ENCODE measurements around the gene INHA.
A peak's percentile ranks its signal among the peaks of the same experiment; 100 is the strongest.

INHA gene

DNA sequence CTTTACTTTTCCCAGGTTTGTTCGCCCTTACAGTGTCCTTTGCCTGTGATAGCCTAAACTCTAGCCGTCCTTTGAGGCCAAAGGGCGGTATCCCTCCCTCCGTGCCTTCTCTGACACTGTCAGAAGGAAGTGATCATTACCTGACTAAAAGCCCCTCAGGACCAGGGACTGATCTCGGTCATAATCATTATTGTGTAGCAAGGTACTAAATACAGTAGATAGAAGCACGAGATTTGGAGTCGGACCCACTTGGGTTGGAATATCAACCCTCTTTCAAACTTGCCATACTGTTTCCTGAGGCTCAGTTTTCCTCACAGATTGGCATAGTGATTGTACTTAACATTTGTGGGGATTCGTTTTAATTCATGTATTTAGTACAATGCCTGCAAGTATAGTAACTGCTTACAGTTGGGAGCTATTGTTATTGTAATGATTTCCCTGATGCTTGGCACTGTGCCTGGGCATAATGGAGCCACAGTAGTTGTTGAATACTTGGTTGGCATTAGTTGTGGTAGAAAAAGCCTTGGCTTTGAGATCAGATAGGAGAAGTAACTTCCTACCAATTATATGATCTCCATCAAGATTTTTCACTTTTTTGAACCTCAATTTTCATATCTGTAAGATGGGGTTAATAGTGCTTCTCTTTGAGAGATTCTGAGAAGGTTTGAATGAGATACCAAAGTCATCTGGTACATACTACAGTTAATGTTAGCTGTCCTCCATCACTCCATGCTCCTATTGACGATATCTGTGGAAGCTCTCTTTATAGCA lies 26.4 kb downstream of the INHA start:
- intact Hi-C loops (cut with DNase I), result loop anchor here (5.0 kb wide), 1 partner anchor 44 kb away; no protein-coding TSS in a partner anchor
- peak in 1 of 10 donors; percentile 1 for DNase-seq

DNA sequence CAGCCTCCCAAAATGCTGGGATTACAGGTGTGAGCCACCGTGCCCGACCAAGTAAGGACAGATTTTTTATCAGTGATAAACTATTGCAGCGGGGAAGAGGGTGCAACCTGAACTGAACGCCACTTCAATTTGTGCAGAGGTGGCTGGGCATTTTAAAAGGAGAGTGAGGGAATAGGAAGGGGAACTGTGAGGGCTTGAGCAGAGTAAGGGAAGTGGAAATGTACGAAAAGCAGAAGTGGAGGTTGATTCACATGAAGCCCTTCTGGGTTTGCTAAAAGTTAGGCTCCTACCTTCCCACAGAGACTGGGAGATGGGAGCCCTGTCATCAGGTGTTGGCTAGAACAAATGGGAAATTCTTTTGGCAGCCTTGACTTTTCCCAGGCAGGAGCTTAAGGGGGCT lies 31.7 kb downstream of the INHA start:
- intact Hi-C loops (cut with DNase I), result no loop called here
- DNase-seq, result peak in 1 of 10 donors; percentile 7

DNA sequence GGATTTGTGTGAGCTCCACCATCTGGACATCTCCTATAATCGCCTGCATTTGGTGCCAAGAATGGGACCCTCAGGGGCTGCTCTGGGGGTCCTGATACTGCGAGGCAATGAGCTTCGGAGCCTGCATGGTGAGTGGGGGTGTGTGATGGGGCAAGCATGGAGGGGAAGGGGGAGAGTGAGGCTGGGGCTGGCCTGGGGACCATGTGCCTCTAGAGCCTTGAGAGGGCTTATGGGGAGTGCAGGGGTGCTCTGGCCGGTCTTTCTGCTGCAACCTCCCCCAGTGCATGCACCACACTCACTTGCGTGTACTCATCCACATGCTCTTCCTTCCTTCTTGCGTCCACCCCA lies 33.5 kb downstream of the INHA start:
- intact Hi-C loops (cut with DNase I), result no loop called here
- peak in 1 of 10 donors; percentile 55 for DNase-seq

DNA sequence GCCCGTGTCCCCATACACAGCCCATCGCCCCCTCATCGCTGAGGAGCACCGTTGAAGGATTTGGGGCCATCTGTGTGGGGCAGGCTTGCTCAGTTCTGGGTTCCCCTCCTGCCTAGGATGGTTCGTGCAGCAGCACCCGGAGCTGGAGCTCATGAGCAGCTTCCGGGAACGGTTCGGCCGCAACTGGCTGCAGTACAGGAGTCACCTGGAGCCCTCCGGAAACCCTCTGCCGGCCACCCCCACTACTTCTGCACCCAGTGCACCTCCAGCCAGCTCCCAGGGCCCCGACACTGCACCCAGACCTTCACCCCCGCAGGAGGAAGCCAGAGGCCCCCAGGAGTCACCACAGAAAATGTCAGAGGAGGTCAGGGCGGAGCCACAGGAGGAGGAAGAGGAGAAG lies 35.8 kb downstream of the INHA start:
- intact Hi-C loops (cut with DNase I), result no loop called here
- peak in 1 of 10 donors; percentile 72 for DNase-seq

DNA sequence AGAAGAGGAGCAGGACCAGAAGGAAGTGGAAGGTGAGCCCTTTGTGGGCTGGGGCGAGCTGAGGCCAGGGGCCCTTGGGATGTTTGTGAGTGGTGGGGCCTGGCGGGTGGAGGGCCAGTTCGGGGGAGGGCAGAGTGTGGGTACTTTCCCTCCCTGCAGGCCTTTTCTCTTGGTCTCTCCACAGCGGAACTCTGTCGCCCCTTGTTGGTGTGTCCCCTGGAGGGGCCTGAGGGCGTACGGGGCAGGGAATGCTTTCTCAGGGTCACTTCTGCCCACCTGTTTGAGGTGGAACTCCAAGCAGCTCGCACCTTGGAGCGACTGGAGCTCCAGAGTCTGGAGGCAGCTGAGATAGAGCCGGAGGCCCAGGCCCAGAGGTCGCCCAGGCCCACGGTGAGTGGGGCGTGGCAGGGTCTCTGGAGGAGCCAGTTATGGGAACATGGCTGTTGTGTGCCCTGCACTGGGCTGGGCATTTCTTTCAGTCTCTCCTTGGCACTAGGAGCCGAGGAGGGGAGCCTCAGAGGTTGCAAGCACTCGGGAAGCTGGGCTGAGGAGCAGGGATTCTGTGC lies 36.4 kb downstream of the INHA start:
- intact Hi-C loops (cut with DNase I), result no loop called here
- DNase-seq, result peak in 1 of 10 donors; percentile 51

DNA sequence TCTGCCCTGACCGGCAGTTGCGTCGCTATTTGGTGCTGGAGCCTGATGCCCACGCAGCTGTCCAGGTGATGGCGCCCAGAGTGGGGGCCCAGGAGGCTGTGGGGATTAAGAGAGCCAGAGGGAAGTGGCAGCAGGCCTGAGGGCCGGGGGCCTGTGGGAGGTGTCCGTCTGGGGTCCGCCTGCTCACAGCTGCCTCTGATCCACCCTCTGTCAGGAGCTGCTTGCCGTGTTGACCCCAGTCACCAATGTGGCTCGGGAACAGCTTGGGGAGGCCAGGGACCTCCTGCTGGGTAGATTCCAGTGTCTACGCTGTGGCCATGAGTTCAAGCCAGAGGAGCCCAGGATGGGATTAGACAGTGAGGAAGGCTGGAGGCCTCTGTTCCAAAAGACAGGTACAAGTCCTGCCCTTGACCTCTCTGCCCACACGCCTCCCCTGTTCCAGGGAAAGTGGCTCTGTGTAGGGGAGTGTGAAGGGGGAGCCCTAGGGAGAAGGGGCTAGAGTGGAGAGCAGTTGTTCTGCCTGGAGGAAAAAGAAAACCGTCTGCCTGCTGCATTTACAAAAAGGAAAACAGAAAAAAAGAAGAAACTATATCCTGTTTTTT lies 37.1 kb downstream of the INHA start:
- DNase-seq, result peak in 1 of 10 donors; percentile 62
- intact Hi-C loops (cut with DNase I), result no loop called here

DNA sequence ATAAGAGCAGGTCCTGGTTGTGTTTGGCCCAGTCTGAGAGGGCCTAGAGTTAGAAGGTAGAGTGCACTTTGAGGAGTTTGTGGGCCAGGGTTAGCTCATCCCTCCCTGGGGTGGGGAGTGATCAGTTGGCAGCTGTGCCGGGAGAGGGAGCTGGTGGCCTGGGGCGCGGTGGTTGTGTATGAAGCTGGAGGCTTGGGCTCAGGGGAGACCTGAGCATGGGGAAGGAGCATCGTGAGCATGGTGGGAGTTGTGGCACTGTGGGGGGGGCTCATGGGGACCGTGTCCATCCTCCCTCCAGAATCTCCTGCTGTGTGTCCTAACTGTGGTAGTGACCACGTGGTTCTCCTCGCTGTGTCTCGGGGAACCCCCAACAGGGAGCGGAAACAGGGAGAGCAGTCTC lies 39.2 kb downstream of the INHA start:
- intact Hi-C loops (cut with DNase I), result no loop called here
- peak in 1 of 10 donors; percentile 41 for DNase-seq

DNA sequence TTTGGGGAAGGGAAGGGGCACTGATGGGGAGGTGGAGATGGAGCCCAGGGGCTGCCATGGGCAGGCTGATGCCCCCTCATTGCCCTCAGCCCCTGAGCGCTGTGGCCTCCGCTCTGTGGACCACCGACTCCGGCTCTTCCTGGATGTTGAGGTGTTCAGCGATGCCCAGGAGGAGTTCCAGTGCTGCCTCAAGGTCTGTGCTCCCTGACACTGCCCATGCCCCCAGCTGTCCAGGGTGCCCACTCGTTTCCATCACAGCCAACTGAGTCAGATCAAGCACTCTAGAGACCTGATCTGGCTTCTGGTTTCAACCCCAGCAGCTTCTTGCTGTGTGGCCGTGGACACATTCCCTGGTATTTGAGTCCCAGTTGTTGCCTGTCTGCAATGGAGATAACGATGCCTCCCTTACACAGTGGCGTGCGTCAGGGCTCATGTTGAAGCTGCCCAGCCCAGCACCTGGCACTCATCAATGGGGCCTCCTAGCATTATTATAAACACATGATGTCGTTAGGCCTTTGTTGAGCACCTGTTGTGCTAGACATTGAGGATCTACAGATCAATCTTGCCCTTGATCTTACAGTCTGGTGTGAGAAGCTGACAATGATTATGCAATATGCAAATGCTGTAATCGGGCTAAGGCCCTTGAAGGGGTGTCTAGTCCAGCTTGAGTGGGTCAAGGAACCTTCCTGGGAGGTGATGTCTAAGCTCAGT lies 39.9 kb downstream of the INHA start:
- intact Hi-C loops (cut with DNase I), result no loop called here
- peak in 2 of 10 donors; percentile 15 to 66 for DNase-seq

DNA sequence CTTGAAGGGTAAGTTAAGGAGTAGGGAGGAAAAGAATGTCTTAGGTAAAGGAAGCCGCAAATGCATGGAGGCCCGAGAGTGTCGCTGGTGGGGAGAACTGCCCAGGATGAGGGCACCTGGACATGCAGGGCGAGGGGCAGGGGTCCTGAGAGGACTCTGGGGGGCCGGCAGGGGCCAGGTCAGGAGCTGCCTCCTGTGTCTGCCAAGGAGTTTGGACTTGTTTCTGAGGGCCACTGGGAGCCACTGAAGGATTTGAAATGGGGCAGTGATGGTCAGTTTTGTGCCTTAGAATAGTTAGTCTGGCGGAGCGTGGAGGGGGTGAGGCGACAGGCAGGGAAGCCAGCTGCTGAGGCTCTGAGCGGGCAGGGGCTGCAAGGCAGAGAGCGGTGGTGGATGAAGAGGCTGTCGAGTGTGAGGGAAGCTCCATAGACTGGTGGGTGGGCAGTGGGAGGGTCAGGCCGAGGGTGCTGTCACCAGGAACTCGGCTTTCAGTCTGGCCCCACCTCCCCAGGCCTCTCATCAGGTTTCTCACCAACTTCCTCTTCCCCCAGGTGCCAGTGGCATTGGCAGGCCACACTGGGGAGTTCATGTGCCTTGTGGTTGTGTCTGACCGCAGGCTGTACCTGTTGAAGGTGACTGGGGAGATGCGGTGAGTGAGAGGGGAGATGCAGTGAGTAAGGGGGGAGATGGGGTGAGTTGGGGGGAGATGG lies 40.6 kb downstream of the INHA start:
- DNase-seq, result peak in 2 of 10 donors; percentile 28 to 69
- intact Hi-C loops (cut with DNase I), result no loop called here

DNA sequence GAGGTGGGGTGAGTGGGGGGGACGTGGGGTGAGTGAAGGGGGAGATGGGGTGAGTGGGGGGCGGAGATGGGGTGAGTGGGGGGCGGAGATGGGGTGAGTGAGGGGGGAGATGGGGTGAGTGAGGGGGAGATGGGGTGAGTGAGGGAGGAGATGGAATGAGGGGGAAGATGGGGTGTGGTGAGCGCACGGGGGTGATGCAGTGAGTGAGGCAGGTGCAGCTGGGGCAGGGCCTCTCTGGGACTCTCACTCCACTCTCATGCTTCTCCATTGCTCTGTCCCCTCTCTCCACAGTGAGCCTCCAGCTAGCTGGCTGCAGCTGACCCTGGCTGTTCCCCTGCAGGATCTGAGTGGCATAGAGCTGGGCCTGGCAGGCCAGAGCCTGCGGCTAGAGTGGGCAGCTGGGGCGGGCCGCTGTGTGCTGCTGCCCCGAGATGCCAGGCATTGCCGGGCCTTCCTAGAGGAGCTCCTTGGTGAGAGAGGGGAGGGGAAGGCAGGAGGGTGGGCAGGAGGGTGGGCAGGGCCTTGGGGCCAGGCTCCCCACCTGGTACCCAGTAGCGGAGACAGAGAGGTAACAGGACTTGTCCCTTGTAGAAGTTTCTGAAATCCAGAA lies 41.5 kb downstream of the INHA start:
- peak in 3 of 10 donors; percentile 13 to 60 (median 30) for DNase-seq
- intact Hi-C loops (cut with DNase I), result no loop called here

DNA sequence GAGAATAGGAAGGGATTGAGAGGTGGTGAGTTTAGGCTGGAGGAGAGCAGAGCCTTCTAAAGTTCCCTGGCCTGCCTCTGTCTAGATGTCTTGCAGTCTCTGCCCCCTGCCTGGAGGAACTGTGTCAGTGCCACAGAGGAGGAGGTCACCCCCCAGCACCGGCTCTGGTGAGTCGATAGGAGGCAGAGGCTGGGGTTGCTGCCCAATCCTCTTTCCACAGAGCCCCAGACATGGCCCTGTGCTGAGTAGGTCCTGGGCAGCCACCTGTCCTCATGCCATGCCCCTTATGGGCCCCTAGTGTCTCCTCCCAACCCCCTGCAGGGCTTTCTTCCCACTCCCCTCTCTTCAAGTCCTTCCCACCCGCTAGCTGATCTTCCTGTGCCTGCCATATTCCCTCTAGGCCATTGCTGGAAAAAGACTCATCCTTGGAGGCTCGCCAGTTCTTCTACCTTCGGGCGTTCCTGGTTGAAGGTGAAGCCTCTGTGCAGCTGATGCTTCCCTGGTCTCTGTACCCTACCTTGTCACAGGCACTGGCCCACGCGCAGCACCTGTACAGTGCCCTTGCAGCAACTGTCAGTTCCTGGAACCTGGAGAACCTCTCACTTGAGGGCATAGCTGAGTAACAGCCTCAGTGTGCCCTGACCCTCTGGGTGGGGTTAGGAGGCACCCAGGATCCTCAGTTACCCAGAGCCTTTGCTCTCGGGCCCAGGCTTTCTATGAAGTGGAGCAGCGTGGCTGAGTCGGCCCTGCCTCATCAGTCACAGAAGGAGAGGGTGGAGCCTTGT lies 42.2 kb downstream of the INHA start:
- DNase-seq, result peak in 1 of 10 donors; percentile 46
- intact Hi-C loops (cut with DNase I), result no loop called here

DNA sequence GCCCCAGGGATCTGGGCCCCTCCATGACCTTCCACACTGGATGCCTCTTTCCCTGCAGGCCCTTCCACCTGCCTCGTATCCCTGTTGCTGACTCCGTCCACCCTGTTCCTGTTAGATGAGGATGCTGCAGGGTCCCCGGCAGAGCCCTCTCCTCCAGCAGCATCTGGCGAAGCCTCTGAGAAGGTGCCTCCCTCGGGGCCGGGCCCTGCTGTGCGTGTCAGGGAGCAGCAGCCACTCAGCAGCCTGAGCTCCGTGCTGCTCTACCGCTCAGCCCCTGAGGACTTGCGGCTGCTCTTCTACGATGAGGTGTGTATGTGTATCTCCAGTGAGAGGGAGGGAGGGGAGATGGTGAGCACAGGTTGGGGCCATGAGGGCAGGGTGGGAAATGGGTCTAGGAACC lies 42.9 kb downstream of the INHA start:
- DNase-seq, result peak in 1 of 10 donors; percentile 32
- intact Hi-C loops (cut with DNase I), result no loop called here

DNA sequence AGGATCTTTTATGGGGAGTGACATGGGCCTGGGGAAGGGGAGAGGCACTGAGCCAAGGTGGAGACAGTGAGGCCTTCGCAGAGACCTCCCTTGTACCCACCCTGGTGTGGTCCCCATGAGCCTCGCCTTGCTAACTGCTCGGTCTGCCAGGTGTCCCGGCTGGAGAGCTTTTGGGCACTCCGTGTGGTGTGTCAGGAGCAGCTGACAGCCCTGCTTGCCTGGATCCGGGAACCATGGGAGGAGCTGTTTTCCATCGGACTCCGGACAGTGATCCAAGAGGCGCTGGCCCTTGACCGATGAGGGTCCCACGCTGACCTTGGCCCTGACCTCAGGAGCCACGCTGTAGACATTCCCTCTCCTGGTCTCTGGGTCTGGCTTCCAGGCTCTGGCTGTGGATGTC lies 43.8 kb downstream of the INHA start:
- intact Hi-C loops (cut with DNase I), result no loop called here
- DNase-seq, result peak in 1 of 10 donors; percentile 45

DNA sequence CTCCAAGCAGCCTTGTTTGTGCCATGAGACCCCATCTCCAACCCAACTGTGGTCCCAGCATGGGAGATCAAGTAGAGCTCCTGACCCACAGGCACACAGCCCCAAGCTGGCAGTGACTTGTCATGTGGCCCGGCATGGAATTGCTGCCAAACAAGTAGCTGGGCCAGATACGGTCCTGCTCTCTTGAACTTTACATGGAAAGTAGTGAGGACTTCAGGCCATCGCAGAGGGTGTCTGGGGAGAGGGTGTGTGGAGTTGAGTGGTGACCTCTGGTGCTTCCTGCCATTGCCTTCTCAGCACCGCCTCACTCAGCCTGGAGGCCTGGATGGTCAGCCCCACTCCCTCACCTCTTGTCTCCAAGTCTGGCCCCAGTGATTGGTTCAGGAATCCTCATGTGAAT lies 44.4 kb downstream of the INHA start:
- DNase-seq, result peak in 1 of 10 donors; percentile 28
- intact Hi-C loops (cut with DNase I), result no loop called here

DNA sequence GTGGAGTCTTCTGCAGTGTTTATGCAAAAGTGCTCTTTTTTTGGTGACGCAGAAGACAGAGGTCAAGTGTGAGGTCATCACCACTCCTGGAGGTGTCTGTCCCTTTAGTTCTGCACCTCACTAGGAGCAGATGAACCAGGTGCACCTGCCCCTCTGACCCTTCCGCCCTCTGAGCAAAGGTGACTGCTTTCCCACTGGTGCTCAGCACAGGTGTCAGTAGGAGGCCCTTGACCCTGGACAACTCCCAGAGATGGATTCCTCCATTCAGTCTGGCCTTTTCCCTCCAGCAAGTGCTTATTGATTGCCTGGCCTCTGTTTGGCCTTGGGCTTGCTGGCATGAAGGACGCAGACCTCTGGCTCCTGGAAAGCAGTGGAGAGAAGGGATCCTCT lies 46.6 kb downstream of the INHA start:
- intact Hi-C loops (cut with DNase I), result no loop called here
- DNase-seq, result peak in 2 of 10 donors; percentile 12 to 49

DNA sequence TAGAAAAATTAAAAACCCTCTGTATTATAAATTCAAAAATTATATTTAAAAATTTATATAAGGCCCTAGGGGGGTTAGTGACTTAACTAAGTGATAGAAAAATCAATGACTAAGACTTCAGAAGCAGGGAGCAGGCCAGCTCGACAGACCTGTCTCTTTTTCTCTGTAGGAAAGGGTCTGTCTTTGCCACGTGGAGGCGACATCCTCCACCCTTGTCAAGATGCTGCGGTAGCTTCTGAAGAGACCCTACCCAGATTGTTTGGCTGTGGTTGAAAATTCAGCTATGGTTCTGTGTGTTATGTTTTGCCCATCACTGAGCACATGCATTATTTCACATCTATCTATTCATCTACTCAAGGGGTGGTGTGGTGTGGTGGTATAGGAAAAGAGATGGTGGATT lies 47.1 kb downstream of the INHA start:
- peak in 1 of 10 donors; percentile 8 for DNase-seq
- intact Hi-C loops (cut with DNase I), result no loop called here

DNA sequence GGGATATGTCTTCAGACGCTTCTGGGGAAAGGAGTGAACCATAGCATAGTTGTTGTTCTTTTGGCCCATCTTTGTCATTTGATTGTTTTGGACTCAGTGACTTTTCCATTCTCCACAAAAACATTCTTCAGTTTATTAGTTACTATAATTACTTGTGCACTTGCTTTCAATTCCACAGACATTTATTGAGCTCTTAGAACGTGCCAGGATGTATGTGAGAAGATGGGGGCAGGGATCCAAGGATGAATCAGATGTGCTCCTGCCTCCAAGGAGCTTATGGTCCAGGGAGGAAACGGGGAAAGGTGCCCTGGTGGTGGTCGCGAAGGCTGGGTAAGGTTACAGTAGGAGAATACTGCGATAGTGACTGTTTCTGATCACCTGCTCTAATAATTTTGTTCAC lies 48.4 kb downstream of the INHA start:
- peak in 1 of 10 donors; percentile 14 for DNase-seq
- intact Hi-C loops (cut with DNase I), result no loop called here

DNA sequence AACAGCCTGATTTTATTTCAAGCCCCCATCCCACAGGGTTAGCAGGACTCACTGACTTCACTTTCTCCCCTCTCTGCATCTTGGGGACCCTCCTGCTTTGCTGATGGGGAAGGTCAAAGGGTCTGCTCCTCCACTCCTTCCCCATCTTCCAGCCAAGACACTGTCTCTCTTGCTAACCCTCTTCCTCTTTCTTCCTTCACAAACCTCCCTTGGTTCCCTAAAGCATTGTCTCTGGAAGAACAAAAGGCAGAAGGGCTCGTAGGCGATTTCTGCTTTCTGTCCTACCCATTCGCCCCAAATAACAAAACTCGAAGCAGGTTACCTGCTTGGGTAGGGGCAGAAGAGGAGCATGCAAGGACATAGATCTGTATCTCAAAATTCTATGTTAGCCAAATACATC lies 49.8 kb downstream of the INHA start:
- DNase-seq, result peak in 1 of 10 donors; percentile 2
- intact Hi-C loops (cut with DNase I), result no loop called here

DNA sequence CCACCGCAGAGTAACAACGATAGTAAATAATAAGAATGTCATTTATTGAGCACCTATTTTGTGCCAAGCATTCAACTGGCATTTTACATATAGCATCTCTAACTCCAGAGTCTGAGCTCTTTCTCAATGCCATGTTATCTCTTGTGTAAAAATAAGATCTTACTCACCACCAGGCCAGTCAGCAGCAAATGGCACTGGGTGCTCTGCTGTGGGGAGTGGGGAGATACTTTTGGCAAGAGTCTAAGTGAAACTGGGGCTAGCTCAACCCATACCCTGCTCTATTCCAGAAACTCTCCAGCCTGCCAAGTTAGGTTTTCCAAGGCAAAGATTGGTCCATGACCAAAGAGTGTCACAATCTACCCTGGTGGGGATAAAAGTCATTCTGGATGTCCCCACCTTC lies 50.4 kb downstream of the INHA start:
- intact Hi-C loops (cut with DNase I), result no loop called here
- DNase-seq, result peak in 1 of 10 donors; percentile 3
